ENCODE results near the gene COX7B2.

COX7B2 gene

GRCh38 chr4:46894826-46895225 is 14.2 kb downstream of the COX7B2 start:
- Histone ChIP-seq H3K9ac (ENCODE audit: insufficient read length, low read depth) (no peak overlapping the region), H3K27me3 (ENCODE audit: insufficient read depth, insufficient read length) (no peaks in the 10 kb centered on the region), H3K9me3 (ENCODE audit: insufficient read depth, low read length) (no peaks in the 10 kb centered on the region), H3K4me1 (ENCODE audit: insufficient read depth, insufficient read length) (no peaks in the 10 kb centered on the region), H3K4me3 (ENCODE audit: insufficient read length, low read depth) (no peak overlapping the region), H3K36me3 (ENCODE audit: insufficient read depth, insufficient read length, low read length) (no peaks in the 10 kb centered on the region)
- TF ChIP-seq SUZ12 (IDR thresholded peaks at IDR 0.05; ENCODE audit: extremely low read depth, insufficient read depth, insufficient read length): no peak
- no peak for TF ChIP-seq YY1 (IDR thresholded peaks at IDR 0.05; ENCODE audit: insufficient read depth, insufficient read length)
- no peak for TF ChIP-seq ZNF274 (IDR thresholded peaks at IDR 0.05; ENCODE audit: low read depth, low read length)
- DNase-seq (ENCODE audit: low read depth, low spot score): no peak

- H3K4me1 ChIP-seq (ENCODE audit: insufficient read depth, insufficient read length): no peaks in the 10 kb centered on the region
- no peaks in the 10 kb centered on the region for H3K9me3 ChIP-seq (ENCODE audit: insufficient read depth, low read length)
- no peaks in the 10 kb centered on the region for H3K36me3 ChIP-seq (ENCODE audit: insufficient read depth, insufficient read length, low read length)
- DNase-seq (ENCODE audit: low read depth, low spot score): no peak
- H3K27me3 ChIP-seq (ENCODE audit: insufficient read depth, insufficient read length): no peaks in the 10 kb centered on the region
- no peak overlapping the region for H3K4me3 ChIP-seq (ENCODE audit: insufficient read length, low read depth)
- no peak overlapping the region for H3K9ac ChIP-seq (ENCODE audit: insufficient read length, low read depth)
- TF ChIP-seq YY1 (IDR thresholded peaks at IDR 0.05; ENCODE audit: insufficient read depth, insufficient read length): no peak
- TF ChIP-seq SUZ12 (IDR thresholded peaks at IDR 0.05; ENCODE audit: extremely low read depth, insufficient read depth, insufficient read length): no peak
- TF ChIP-seq ZNF274 (IDR thresholded peaks at IDR 0.05; ENCODE audit: low read depth, low read length): no peak
Observed at GRCh38 chr4:46890056-46890455, 19.0 kb downstream of the COX7B2 start.

- TF ChIP-seq YY1 (IDR thresholded peaks at IDR 0.05; ENCODE audit: insufficient read depth, insufficient read length) (no peak), ZNF274 (IDR thresholded peaks at IDR 0.05; ENCODE audit: low read depth, low read length) (no peak), SUZ12 (IDR thresholded peaks at IDR 0.05; ENCODE audit: extremely low read depth, insufficient read depth, insufficient read length) (no peak)
- no peak overlapping the region for H3K9ac ChIP-seq (ENCODE audit: insufficient read length, low read depth)
- no peaks in the 10 kb centered on the region for H3K4me1 ChIP-seq (ENCODE audit: insufficient read depth, insufficient read length)
- no peaks in the 10 kb centered on the region for H3K27me3 ChIP-seq (ENCODE audit: insufficient read depth, insufficient read length)
- no peaks in the 10 kb centered on the region for H3K9me3 ChIP-seq (ENCODE audit: insufficient read depth, low read length)
- H3K4me3 ChIP-seq (ENCODE audit: insufficient read length, low read depth): no peak overlapping the region
- no peak for DNase-seq (ENCODE audit: low read depth, low spot score)
- no peaks in the 10 kb centered on the region for H3K36me3 ChIP-seq (ENCODE audit: insufficient read depth, insufficient read length, low read length)
Observed at GRCh38 chr4:46889410-46889809, 19.6 kb downstream of the COX7B2 start.

GRCh38 chr4:46886711-46887110 is 22.3 kb downstream of the COX7B2 start:
- no peaks in the 10 kb centered on the region for H3K36me3 ChIP-seq (ENCODE audit: insufficient read depth, insufficient read length, low read length)
- DNase-seq (ENCODE audit: low read depth, low spot score): no peak

GRCh38 chr4:46878641-46879040 is 30.4 kb downstream of the COX7B2 start:
- Histone ChIP-seq H3K9ac (ENCODE audit: insufficient read length, low read depth) (no peak overlapping the region), H3K4me3 (ENCODE audit: insufficient read length, low read depth) (no peak overlapping the region), H3K9me3 (ENCODE audit: insufficient read depth, low read length) (no peaks in the 10 kb centered on the region), H3K4me1 (ENCODE audit: insufficient read depth, insufficient read length) (no peaks in the 10 kb centered on the region), H3K36me3 (ENCODE audit: insufficient read depth, insufficient read length, low read length) (no peaks in the 10 kb centered on the region), H3K27me3 (ENCODE audit: insufficient read depth, insufficient read length) (no peaks in the 10 kb centered on the region)
- TF ChIP-seq SUZ12 (IDR thresholded peaks at IDR 0.05; ENCODE audit: extremely low read depth, insufficient read depth, insufficient read length): no peak
- no peak for TF ChIP-seq ZNF274 (IDR thresholded peaks at IDR 0.05; ENCODE audit: low read depth, low read length)
- no peak for TF ChIP-seq YY1 (IDR thresholded peaks at IDR 0.05; ENCODE audit: insufficient read depth, insufficient read length)
- no peak for DNase-seq (ENCODE audit: low read depth, low spot score)

More at GRCh38 chr4:46886711-46887110, 22.3 kb downstream of the COX7B2 start:
- Histone ChIP-seq H3K9ac (ENCODE audit: insufficient read length, low read depth) (no peak overlapping the region), H3K27me3 (ENCODE audit: insufficient read depth, insufficient read length) (no peaks in the 10 kb centered on the region), H3K4me3 (ENCODE audit: insufficient read length, low read depth) (no peak overlapping the region), H3K9me3 (ENCODE audit: insufficient read depth, low read length) (no peaks in the 10 kb centered on the region), H3K4me1 (ENCODE audit: insufficient read depth, insufficient read length) (no peaks in the 10 kb centered on the region)
- no peak for TF ChIP-seq YY1 (IDR thresholded peaks at IDR 0.05; ENCODE audit: insufficient read depth, insufficient read length)

GRCh38 chr4:46874811-46875210 is 34.2 kb downstream of the COX7B2 start:
- no peak overlapping the region for H3K4me3 ChIP-seq (ENCODE audit: insufficient read length, low read depth)
- H3K4me1 ChIP-seq (ENCODE audit: insufficient read depth, insufficient read length): no peaks in the 10 kb centered on the region
- no peak for TF ChIP-seq YY1 (IDR thresholded peaks at IDR 0.05; ENCODE audit: insufficient read depth, insufficient read length)
- no peak for TF ChIP-seq SUZ12 (IDR thresholded peaks at IDR 0.05; ENCODE audit: extremely low read depth, insufficient read depth, insufficient read length)
- no peak for TF ChIP-seq ZNF274 (IDR thresholded peaks at IDR 0.05; ENCODE audit: low read depth, low read length)
- H3K27me3 ChIP-seq (ENCODE audit: insufficient read depth, insufficient read length): no peaks in the 10 kb centered on the region
- H3K9ac ChIP-seq (ENCODE audit: insufficient read length, low read depth): no peak overlapping the region
- DNase-seq (ENCODE audit: low read depth, low spot score): no peak
- H3K36me3 ChIP-seq (ENCODE audit: insufficient read depth, insufficient read length, low read length): no peaks in the 10 kb centered on the region
- H3K9me3 ChIP-seq (ENCODE audit: insufficient read depth, low read length): no peaks in the 10 kb centered on the region

- no peak overlapping the region for H3K4me3 ChIP-seq (ENCODE audit: insufficient read length, low read depth)
- H3K4me1 ChIP-seq (ENCODE audit: insufficient read depth, insufficient read length): no peaks in the 10 kb centered on the region
- TF ChIP-seq YY1 (IDR thresholded peaks at IDR 0.05; ENCODE audit: insufficient read depth, insufficient read length): no peak
- TF ChIP-seq SUZ12 (IDR thresholded peaks at IDR 0.05; ENCODE audit: extremely low read depth, insufficient read depth, insufficient read length): no peak
- TF ChIP-seq ZNF274 (IDR thresholded peaks at IDR 0.05; ENCODE audit: low read depth, low read length): no peak
- no peak for DNase-seq (ENCODE audit: low read depth, low spot score)
- no peaks in the 10 kb centered on the region for H3K9me3 ChIP-seq (ENCODE audit: insufficient read depth, low read length)
- no peak overlapping the region for H3K9ac ChIP-seq (ENCODE audit: insufficient read length, low read depth)
- no peaks in the 10 kb centered on the region for H3K27me3 ChIP-seq (ENCODE audit: insufficient read depth, insufficient read length)
- no peaks in the 10 kb centered on the region for H3K36me3 ChIP-seq (ENCODE audit: insufficient read depth, insufficient read length, low read length)
Observed at GRCh38 chr4:46870411-46870810, 38.6 kb downstream of the COX7B2 start.

- Histone ChIP-seq H3K4me1 (ENCODE audit: insufficient read depth, insufficient read length) (no peaks in the 10 kb centered on the region), H3K9me3 (ENCODE audit: insufficient read depth, low read length) (no peaks in the 10 kb centered on the region)
- TF ChIP-seq SUZ12 (IDR thresholded peaks at IDR 0.05; ENCODE audit: extremely low read depth, insufficient read depth, insufficient read length) (no peak), ZNF274 (IDR thresholded peaks at IDR 0.05; ENCODE audit: low read depth, low read length) (no peak), YY1 (IDR thresholded peaks at IDR 0.05; ENCODE audit: insufficient read depth, insufficient read length) (no peak)
Observed at GRCh38 chr4:46856333-46856732, 52.7 kb downstream of the COX7B2 start.

More at GRCh38 chr4:46856333-46856732, 52.7 kb downstream of the COX7B2 start:
- no peak overlapping the region for H3K4me3 ChIP-seq (ENCODE audit: insufficient read length, low read depth)
- no peak for DNase-seq (ENCODE audit: low read depth, low spot score)
- H3K9ac ChIP-seq (ENCODE audit: insufficient read length, low read depth): no peak overlapping the region
- no peaks in the 10 kb centered on the region for H3K36me3 ChIP-seq (ENCODE audit: insufficient read depth, insufficient read length, low read length)
- H3K27me3 ChIP-seq (ENCODE audit: insufficient read depth, insufficient read length): no peaks in the 10 kb centered on the region
